ENCODE results near the gene UCN.

- TF ChIP-seq MXI1 (conservative IDR thresholded peaks at IDR 0.05; ENCODE audit: poor library complexity, severe bottlenecking), result peak; percentile 99
- TF ChIP-seq POLR2AphosphoS5 (IDR thresholded peaks at IDR 0.05), result peak; percentile 72
- peak; percentile 67 for TF ChIP-seq EP300 (conservative IDR thresholded peaks at IDR 0.05; ENCODE audit: poor library complexity, severe bottlenecking)
- peak; percentile 56 for TF ChIP-seq TAF1 (IDR thresholded peaks at IDR 0.05; ENCODE audit: low read depth)
Observed at GRCh38 chr2:27356382-27357181, 48.3 kb upstream of the UCN start, which contains the start of gene GTF3C2.
